ENCODE measurements around the gene CST6.
"Not testable (repeated sequence)": the region's sequence is repeated elsewhere in the genome, so short reads cannot be mapped to it uniquely, and the experiment has no call there.

Gene CST6

GRCh38 chr11:66014804-66015453, 3.1 kb downstream of the CST6 start:
- intact Hi-C loops (cut with micrococcal nuclease) = no loop called here
- Mint-ChIP-seq H3K4me1 (ENCODE audit: low read depth) (peaks cover 30% of the 10 kb centered on the region), H3K36me3 (ENCODE audit: low read depth) (peaks cover 17% of the 10 kb centered on the region)

GRCh38 chr11:66015454-66015881, 3.7 kb downstream of the CST6 start:
- no peak overlapping the region for H3K4me3 Mint-ChIP-seq

More at GRCh38 chr11:66014804-66015453, 3.1 kb downstream of the CST6 start:
- Mint-ChIP-seq H3K27me3 (peaks cover 26% of the 10 kb centered on the region), H3K4me3 (no peak overlapping the region), H3K27ac (no peak overlapping the region), H3K9me3 (no peaks in the 10 kb centered on the region)

GRCh38 chr11:66015936-66016792, 4.4 kb downstream of the CST6 start:
- peaks cover 17% of the 10 kb centered on the region for H3K36me3 Mint-ChIP-seq (ENCODE audit: low read depth)
- H3K4me3 Mint-ChIP-seq = no peak overlapping the region
- H3K27ac Mint-ChIP-seq = no peak overlapping the region
- peaks cover 15% of the 10 kb centered on the region for H3K27me3 Mint-ChIP-seq
- H3K4me1 Mint-ChIP-seq (ENCODE audit: low read depth) = peaks cover 42% of the 10 kb centered on the region
- intact Hi-C loops (cut with micrococcal nuclease) = no loop called here
- H3K9me3 Mint-ChIP-seq = no peaks in the 10 kb centered on the region

More at GRCh38 chr11:66015454-66015881, 3.7 kb downstream of the CST6 start:
- Mint-ChIP-seq H3K36me3 (ENCODE audit: low read depth) (peaks cover 17% of the 10 kb centered on the region), H3K4me1 (ENCODE audit: low read depth) (peaks cover 35% of the 10 kb centered on the region), H3K27me3 (peaks cover 22% of the 10 kb centered on the region), H3K9me3 (no peaks in the 10 kb centered on the region), H3K27ac (no peak overlapping the region)
- intact Hi-C loops (cut with micrococcal nuclease) = no loop called here

GRCh38 chr11:66016793-66017177, 5.0 kb downstream of the CST6 start:
- intact Hi-C loops (cut with micrococcal nuclease) = no loop called here
- Mint-ChIP-seq H3K4me3 (no peak overlapping the region), H3K27ac (no peak overlapping the region), H3K27me3 (peaks cover 9% of the 10 kb centered on the region), H3K36me3 (ENCODE audit: low read depth) (peaks cover 17% of the 10 kb centered on the region), H3K4me1 (ENCODE audit: low read depth) (peaks cover 48% of the 10 kb centered on the region), H3K9me3 (no peaks in the 10 kb centered on the region)

GRCh38 chr11:66017321-66017720, 5.5 kb downstream of the CST6 start:
- intact Hi-C loops (cut with micrococcal nuclease) = no loop called here
- Mint-ChIP-seq H3K4me3 (no peak overlapping the region), H3K27me3 (peaks cover 4% of the 10 kb centered on the region), H3K36me3 (ENCODE audit: low read depth) (peaks cover 17% of the 10 kb centered on the region), H3K27ac (no peak overlapping the region), H3K9me3 (no peaks in the 10 kb centered on the region), H3K4me1 (ENCODE audit: low read depth) (peaks cover 53% of the 10 kb centered on the region)

DNA sequence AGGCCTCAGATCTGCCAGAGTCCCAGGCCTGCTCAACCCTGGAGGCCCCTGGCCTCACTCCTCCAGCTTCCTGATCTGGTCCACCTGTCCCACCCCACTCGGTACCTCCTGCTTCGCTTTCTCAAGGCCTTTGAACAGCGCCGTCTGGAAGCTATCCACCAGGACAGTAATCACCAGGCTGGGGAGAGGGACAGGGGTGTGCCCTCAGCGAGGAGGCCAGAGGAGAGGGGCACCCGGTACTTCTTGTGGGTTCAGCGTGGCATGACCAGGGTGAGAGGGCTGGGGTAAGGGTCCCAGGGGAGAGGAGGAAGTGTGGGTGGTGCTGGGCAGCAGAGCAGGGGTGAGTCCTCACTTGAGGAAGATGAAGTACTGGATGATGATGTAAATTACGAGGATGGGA, 8.4 kb downstream of the CST6 start:
- no peaks in the 10 kb centered on the region for H3K9me3 Mint-ChIP-seq
- H3K4me1 Mint-ChIP-seq (ENCODE audit: low read depth) = peaks cover 37% of the 10 kb centered on the region
- intact Hi-C loops (cut with micrococcal nuclease) = no loop called here
- peak overlapping the region; percentile 67 for H3K4me3 Mint-ChIP-seq
- H3K27me3 Mint-ChIP-seq = peaks cover 15% of the 10 kb centered on the region
- peaks cover 17% of the 10 kb centered on the region for H3K36me3 Mint-ChIP-seq (ENCODE audit: low read depth)
- peak overlapping the region; percentile 72 for H3K27ac Mint-ChIP-seq

GRCh38 chr11:66020618-66021357, 9.0 kb downstream of the CST6 start:
- intact Hi-C loops (cut with micrococcal nuclease) = no loop called here
- Mint-ChIP-seq H3K36me3 (ENCODE audit: low read depth) (peaks cover 17% of the 10 kb centered on the region), H3K27ac (peak overlapping the region; percentile 72), H3K4me3 (peak overlapping the region; percentile 67), H3K4me1 (ENCODE audit: low read depth) (peaks cover 33% of the 10 kb centered on the region), H3K27me3 (peaks cover 15% of the 10 kb centered on the region), H3K9me3 (no peaks in the 10 kb centered on the region)

- Mint-ChIP-seq H3K9me3 (no peaks in the 10 kb centered on the region), H3K27ac (peak overlapping the region; percentile 72), H3K4me3 (peak overlapping the region; percentile 24), H3K27me3 (peaks cover 17% of the 10 kb centered on the region), H3K4me1 (ENCODE audit: low read depth) (peaks cover 31% of the 10 kb centered on the region), H3K36me3 (ENCODE audit: low read depth) (peaks cover 3% of the 10 kb centered on the region)
- intact Hi-C loops (cut with micrococcal nuclease) = no loop called here
Observed at GRCh38 chr11:66022401-66023185, 10.8 kb downstream of the CST6 start.

- intact Hi-C loops (cut with micrococcal nuclease); H3K36me3 Mint-ChIP-seq (ENCODE audit: low read depth); H3K27ac Mint-ChIP-seq; H3K9me3 Mint-ChIP-seq; H3K4me3 Mint-ChIP-seq: not testable (repeated sequence)
- Mint-ChIP-seq H3K4me1 (ENCODE audit: low read depth) (peaks cover 30% of the 10 kb centered on the region), H3K27me3 (peaks cover 22% of the 10 kb centered on the region)
Observed at GRCh38 chr11:66023186-66023440, 11.3 kb downstream of the CST6 start.

DNA sequence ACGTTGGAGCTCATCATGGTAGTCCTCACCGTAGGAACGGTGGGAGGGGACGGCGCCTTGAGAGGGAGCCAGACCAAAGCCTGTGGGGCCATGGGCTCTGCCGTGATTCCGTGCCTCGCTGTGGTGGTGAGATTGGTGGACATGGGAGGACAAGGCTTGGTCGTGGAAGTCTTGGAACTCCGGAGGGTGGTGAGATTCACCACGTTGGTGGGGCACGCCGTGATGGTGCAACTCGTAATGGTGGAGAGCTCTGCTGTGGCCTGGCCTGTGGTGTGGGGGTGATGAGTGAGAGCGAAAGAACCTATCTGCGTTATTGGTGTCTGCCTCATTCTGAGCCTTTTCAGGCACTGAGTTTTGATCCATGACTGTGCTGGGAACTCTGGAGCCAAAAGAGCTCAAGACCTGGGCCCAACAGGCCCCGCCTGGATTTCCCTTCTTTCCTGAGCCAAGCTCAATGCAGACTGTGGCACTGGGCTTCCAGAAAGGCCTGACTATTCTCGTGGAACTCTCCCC, 14.3 kb downstream of the CST6 start, which contains the start of gene CATSPER1:
Gene CATSPER1 (minus strand): TSS at position 463 of the 513 bp plus-strand sequence. CDS start 100 bp downstream, at position 363.
- H3K36me3 Mint-ChIP-seq (ENCODE audit: low read depth) = no peaks in the 10 kb centered on the region
- intact Hi-C loops (cut with micrococcal nuclease) = no loop called here
- no peak within 1 kb of the TSS for H3K4me3 Mint-ChIP-seq
- H3K27ac Mint-ChIP-seq = no peak within 1 kb of the TSS
- H3K27me3 Mint-ChIP-seq = peaks cover 35% of the 10 kb centered on the region
- H3K4me1 Mint-ChIP-seq (ENCODE audit: low read depth) = peaks cover 18% of the 10 kb centered on the region
- no peaks in the 10 kb centered on the region for H3K9me3 Mint-ChIP-seq

DNA sequence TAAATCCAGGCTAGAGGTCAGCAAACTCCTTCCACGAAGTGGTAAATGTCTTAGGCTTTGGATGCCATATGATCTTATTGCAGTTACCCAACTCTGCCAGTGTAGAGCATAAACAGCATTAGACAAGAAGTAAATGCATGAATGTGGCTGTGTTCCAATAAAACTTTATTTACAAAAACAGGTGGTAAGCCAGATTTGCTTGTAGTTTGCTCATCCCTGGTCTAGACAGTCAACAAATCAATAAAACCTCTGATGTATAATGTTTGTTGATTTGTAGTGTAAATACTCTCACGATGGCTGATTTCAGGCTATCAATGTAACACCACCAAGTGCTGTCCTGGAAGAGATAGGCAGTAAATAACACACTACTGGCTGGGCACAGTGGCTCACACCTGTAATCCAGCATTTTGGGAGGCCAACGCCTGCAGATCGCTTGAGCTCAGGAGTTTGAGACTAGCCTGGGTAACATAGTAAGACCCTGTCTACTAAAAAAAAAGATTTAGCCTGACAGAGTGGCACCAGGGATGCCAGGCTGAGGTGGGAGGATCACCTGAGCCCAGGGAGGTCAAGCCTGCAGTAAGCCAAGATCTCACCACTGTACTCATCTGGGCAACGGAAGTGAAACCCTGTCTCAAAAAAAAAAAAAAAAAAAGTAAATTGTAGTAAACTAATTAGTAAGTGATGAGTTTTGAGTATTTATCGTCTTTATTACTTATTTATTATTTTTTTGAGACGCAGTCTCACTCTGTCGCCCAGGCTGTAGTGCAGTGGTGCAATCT, 21.3 kb downstream of the CST6 start:
- Mint-ChIP-seq H3K27ac (no peak overlapping the region), H3K4me1 (ENCODE audit: low read depth) (no peaks in the 10 kb centered on the region), H3K36me3 (ENCODE audit: low read depth) (no peaks in the 10 kb centered on the region), H3K27me3 (peaks cover 41% of the 10 kb centered on the region), H3K4me3 (no peak overlapping the region), H3K9me3 (no peaks in the 10 kb centered on the region)
- intact Hi-C loops (cut with micrococcal nuclease) = no loop called here

DNA sequence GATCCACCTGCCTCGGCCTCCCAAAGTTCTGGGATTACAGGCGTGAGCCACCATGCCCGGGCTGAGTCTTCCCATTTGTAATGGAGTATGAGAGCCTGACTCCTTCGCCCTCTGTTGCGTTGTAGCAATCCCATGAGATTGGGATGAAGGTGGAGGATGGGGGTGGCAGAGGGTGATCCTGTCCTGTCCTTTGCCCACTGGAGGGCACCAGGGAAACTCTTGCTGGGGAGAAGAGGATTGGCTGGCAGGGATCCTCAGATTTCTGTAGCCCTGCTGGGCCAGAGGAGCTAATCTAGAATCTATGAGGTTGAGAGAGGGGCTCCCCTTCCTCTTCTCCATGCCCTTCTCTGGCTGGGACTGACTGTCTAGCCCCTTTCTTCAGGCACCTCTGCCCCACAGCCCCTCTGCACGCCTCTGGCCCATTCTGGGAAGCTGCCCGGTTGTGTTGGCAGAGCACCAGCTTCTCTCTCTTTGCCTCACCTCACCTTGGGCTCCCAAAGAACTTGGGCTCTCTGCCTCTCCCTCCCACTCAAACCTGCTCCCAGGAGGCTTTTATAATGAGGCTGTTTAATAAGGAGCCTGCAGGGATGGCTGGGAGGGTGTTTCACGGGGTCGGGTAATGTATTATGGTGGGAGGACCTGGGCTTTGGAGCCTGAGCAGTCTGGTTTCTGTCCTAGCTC, 24.0 kb downstream of the CST6 start:
- no peaks in the 10 kb centered on the region for H3K4me1 Mint-ChIP-seq (ENCODE audit: low read depth)
- intact Hi-C loops (cut with micrococcal nuclease) = no loop called here
- H3K27ac Mint-ChIP-seq = no peak overlapping the region
- no peaks in the 10 kb centered on the region for H3K36me3 Mint-ChIP-seq (ENCODE audit: low read depth)
- H3K9me3 Mint-ChIP-seq = no peaks in the 10 kb centered on the region
- H3K27me3 Mint-ChIP-seq = peaks cover 38% of the 10 kb centered on the region
- no peak overlapping the region for H3K4me3 Mint-ChIP-seq
